ENCODE measurements around the gene THNSL1.
"Not testable (repeated sequence)": the region's sequence is repeated elsewhere in the genome, so short reads cannot be mapped to it uniquely, and the experiment has no call there.

The THNSL1 gene

DNA sequence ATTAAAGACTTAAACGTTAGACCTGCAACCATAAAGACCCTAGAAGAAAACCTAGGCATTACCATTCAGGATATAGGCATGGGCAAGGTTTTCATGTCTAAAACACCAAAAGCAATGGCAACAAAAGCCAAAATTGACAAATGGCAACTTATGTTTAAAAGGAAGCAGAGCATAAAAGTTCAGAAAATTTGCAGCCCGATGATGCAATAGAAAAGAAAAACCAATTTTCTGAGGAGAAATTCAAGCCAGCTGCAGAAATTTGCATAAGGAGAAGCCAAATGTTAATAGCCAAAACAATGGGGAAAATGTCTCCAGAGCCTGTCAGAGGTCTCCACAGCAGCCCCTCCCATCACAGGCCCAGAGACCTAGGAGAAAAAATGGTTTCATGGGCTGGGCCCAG is 4.8 kb upstream of the THNSL1 start:
- DNase-seq = not testable (repeated sequence)

DNA sequence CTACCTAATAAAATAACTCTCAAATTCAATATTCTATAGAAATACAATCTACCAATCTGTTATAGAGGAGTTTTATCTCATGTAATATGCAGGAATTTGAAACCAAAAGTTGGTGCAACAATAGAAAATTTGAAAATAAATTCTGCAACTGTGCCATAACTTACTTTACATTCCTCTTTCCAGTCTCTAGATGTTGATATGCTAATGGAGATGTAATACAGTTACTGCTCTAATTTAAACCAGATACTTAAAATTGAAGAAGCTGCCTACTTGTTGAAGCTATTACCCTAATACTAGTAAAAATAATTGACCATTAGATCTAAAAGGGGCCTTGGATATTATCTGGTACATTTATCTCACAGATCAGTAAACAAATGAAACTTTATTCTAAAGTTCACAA is 1.8 kb upstream of the THNSL1 start:
- no peak for DNase-seq

DNA sequence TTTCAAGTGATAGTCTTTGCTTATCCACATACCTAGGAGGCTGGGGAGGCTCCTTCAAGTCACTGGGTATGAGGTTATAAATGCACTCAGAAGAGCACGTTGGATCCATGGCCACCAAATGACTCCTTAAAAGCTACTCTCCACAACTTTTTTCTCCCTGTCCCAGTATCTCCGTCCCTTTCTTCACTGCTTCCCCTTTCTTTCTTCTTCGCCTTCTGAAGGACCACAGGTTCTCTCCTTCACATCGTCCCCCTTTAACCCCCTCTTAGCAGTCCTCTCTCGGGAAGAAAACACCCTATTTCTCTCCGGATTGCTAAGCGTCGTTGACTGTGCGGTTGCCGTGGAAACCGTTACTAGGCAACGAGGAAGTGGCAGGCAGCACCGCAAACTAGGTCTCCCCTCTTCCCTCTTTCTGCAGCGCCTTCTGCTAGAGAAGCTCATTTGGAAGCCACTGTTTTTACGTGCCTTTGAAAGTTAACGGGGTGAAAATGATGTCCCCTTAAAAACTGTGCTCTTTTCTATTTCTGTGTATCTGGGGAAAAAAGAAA is 510 bp upstream of the THNSL1 start, which contains the start of gene ENKUR:
TSS of gene ENKUR (minus strand) at position 331 of the 548 bp plus-strand sequence. CDS start at position 109, 222 bp downstream.
- peak; percentile 80 for DNase-seq

DNA sequence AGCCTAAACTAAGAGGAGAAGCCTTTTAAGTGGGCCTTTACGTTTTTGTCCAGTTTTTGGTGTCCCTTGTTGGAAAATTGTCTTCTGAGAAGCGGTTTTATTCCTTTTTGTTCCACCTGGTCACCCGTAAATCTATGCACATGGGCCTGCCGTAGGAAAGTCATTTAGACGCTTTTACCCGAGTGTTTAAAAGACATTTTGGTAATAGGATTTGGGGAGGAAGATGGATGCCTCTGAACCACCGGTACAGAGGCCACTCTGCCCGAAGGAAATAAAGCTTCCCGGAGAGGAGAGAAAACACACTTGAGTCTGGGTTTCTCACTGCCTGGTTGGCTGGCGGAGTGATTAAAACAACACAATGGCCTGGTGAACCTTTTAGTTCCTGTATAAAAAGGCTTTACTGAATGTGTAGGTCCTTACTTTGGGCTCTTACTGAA is 760 bp downstream of the THNSL1 start:
- no peak for DNase-seq

DNA sequence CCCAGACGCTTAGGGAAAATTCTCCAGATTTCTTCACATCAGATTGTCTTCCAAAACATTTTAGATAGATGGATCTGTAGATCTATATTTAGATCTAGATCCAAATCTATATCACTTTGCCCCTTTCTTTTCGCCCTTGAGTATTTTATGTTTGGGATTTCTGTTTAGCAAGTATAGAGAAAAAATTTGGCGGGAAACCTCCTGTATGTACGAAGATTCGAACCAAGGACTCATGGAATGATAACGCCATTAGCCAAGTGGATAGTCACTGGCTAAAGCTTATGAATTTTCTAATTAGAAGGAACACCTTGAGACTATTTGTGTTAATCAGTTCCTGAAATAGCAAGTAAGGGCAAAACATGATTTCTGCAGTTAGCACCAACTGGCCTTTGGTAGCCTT is 1.2 kb downstream of the THNSL1 start:
- DNase-seq = no peak

DNA sequence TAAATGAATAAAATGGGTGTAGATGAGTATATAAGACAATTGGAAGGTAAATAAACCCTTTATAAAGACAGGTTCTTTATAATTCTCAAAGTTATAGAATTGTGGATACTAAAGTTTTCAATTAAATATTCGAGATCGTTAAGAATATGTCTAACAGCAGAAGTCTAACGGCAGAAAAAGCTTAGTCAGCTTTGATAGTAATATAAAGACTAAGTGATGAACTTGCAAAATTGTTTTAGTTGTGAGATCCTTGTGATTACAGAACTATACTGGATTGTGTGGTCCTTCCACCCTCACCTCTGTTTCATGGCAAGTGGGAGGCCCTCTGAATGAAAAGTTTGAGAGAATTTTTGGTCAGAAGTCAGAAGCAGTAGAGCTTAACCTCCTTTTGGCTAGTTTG is 2.3 kb downstream of the THNSL1 start:
- DNase-seq = no peak

DNA sequence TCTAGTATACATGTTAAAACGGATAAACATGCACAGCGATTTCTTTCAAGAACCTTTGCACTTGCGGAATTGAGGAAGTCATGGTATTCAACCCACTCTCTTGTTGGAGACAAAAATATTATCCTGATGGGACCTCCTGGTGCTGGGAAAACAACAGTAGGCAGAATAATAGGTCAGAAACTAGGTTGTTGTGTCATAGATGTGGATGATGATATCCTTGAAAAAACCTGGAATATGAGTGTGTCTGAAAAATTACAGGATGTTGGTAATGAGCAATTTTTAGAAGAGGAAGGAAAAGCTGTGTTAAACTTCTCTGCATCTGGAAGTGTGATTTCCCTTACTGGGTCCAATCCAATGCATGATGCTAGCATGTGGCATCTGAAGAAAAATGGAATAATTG is 6.9 kb downstream of the THNSL1 start:
- DNase-seq = no peak

DNA sequence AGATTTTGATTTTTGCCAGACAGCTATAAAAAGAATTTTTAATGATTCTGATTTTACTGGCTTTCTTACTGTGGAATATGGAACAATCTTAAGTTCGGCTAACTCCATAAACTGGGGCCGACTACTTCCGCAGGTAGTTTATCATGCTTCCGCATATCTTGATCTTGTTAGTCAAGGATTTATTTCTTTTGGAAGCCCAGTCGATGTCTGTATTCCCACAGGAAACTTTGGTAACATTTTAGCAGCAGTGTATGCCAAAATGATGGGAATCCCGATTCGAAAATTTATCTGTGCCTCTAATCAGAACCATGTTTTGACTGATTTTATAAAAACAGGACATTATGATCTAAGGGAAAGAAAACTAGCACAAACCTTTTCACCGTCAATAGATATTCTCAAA is 8.1 kb downstream of the THNSL1 start:
- no peak for DNase-seq

DNA sequence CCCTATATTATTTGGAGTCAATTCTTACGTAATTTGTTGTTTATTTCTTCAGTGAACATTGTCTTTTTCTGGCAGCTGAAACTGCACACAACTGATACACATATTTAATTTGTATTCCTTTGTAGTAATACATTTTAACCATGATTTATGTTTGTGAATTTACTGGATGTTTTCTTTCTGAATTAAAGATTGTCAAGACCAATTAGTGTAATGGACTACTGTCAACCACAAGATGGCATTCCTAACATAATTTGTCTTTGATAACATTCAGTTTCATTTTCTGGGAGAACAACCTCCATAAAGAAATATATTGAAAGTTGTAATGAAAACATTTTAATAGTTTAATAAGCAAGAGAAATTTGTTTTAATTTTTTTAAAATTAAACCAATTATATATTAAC is 10.1 kb downstream of the THNSL1 start:
- no peak for DNase-seq

DNA sequence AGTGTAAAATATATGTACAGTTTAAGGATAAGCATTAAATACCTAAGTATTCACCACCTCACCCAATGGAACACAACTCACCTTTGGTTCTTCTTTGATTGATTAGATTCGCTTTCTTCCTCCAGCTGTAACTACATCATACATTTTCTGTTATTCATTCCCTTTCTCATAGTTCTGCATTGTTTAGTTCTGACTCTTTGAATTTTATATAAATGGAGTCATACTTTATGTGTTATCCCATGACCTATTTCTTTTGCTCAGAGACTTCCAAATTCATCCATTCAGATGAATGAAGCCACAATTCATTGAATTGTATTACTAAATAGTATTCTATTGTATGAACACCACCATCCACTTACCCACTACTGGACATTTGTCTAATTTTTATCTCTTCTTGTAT is 12.3 kb downstream of the THNSL1 start:
- peak; percentile 9 for DNase-seq

DNA sequence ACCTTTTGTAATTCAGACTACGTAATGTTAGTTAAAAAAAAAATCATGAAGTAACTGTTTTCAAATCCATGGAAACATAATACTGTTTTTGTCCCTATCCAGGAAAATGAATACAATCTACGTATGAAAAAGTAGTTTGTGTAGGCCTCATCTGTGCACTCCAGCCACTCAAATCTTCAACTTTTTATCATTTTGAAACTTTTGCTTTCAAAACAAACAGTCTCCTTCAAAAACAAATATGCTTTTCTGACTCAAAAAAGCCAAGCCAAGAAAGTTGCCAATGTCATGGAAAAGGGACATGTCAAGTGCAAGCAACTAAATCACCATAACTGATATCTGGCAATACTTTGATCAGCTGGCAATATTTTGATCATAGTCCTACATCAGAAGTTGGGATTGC is 13.1 kb downstream of the THNSL1 start:
- DNase-seq = no peak

DNA sequence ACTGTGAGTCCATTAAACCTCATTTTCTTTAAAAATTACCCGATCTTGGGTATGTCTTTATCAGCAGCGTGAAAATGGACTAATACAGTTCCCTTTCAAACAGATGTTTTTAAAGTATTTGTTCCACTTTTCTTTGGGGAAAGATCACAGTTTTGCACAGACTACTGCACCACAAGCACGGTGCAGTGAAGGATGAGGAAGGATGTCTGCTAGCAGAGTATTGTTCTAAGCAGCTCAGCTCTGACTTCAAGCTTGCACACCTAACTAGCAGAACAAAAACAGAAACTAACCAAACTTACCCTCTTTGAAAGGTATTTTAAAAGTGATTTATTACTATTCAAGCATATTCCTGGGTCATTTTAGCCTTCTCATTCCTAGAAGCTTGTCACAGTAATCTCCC is 20.0 kb downstream of the THNSL1 start:
- DNase-seq = no peak

DNA sequence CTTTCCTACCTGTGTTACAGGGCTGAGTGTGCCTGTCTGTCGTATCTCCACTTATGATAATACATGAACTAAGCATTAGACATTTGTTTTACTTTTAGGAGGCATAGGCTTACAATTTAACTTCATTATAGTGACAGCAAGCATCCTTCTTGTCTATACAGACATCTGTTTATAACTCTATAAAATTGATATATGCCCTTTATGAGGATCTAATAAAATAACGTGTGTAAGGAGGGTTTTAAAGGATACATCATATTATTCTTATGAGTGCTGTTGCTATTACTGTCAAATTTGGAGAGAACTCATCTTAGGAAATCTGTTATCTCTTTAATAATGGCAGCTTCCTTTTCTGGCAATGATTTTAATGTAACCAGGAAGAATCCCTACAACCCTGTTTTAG is 21.9 kb downstream of the THNSL1 start:
- DNase-seq = no peak

DNA sequence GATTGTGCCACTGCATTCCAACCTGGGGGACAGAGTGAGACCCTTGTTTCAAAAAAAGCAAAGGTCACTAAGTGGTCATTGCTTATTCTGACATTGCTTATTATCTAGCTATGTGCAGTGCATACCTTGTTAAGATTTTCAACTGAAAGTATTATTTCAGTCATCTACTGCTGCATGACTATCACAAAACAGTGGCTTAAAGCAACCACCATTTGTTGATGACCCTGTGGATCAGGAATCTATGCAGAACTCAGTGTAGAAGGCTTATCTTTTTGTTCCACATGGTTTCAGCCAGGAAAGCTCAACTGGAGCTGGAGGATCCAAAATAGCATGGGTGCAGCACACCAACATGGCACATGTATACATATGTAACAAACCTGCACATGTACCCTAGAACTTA is 23.1 kb downstream of the THNSL1 start:
- DNase-seq = no peak

DNA sequence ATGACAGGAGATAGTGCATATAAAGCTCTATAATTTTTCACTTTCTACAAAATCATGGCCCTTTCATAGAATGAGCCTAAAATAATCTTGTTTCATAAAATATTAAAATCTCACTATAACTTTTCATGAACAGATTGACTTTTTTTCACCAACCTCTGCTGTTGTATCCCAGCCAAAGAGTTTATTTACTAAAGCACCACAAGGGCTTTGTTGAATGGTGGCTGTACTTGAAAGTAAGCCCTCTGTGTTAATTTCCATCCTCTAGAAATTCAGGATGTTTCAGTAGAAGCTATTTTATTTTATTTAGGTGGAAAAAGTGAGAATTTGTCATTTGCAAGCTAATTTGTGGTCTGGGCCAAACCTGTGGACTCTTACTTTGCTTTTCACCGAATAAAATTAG is 30.2 kb downstream of the THNSL1 start:
- no peak for DNase-seq

DNA sequence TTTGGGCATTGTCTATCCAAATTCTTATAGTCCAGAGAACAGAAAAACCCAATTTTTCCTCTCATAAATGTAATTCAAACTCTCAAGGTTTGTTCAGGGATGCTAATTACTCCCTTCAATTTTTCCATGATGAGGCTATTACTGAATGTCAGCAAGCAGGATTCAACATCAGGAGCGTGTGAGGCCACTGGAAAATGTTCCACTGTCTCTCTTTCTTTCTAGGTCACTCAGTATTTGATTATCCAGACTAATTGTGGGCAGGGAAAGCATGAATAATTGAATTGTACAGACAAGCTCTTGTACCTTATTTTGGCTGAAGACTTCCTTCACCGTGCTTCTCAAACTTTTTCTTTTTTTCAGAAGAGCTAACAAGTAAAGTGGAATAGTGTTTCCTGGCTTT is 30.7 kb downstream of the THNSL1 start:
- DNase-seq = no peak

DNA sequence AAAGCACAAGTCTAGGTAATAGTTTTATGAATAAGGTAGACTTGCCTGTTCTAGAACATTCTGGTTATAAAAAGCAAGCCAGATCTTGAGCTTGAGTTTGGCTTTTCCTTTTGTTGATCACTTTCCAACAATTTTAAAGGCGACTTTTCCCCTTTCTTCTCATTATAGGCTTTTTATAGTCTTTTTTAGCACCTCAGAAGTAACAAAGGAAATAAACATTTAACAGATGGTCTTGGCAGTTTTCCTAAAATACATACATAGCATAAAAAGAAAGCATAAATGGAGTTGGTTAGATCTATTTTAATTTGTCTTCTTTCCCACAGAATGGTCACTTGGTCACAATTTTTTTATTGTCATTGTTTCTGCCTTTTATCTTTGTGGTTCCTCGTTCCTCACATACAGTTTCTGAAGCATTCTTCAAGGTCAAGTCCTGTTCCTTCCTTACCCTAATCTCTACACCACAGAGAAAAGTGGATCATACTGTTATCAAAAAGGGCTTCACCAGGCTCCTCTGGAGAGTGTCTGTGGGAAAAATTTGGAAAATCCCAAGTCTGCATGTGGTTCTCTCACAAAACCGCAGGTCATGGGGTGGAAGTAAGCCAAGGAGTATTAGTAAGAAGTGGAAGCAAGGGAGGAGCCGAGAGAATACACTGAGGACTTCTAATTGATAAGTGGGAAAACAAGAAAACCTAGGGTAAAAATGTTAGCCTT is 31.3 kb downstream of the THNSL1 start:
- peak; percentile 91 for DNase-seq

DNA sequence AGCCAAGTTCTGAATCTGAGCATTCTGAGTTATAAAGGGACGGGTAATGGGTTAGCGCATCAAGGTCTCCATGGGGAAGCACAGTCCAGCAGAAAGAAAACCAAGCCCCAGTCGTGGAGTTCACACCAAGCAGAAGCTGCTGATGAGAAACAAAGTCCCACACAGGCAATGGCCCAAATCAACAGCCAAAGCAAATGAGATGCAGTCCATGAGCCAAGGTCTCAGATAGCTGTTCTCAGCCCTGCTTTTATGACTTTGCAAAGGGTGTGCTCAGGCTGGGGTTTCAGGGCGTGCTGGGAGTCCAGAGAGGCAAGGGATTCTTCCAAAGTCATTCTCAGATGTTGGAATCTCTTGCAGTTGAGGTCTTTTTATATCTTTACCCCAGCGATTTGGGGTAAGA is 32.0 kb downstream of the THNSL1 start:
- DNase-seq = no peak

DNA sequence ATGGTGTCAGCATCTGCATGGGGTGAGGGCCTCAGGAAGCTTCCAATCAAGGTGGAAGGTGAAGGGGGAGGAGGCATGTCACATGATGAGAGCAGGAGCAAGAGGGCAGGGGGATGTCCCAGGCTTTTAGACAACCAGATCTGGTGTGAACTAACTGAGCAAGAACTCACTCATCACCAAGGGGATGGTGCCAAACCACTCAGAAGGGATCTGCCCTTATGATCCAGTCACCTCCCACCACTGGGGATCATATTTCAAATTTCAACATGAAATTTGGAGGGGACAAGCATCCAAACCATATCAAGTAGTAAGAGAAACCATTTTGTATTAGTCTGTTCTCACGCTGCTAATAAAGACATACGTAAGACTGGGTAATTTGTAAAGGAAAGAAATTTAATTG is 33.6 kb downstream of the THNSL1 start:
- no peak for DNase-seq

DNA sequence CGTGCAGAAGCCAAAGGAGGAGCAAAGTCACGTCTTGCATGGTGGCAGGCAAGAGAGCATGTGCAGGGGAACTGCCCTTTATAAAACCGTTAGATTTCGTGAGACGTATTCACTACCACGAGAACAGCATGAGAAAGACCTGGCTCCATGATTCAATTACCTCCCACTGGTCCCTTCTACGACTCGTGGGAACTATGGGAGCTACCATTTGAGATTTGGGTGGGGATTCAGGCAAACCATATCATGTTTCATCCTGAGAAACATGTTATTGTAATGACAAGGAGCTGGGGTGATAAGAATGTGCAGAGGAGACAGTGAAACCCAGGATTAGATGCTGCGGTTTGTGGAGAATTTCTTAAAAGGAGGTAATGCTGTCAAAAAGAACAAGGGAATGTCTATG is 34.0 kb downstream of the THNSL1 start:
- DNase-seq = no peak

DNA sequence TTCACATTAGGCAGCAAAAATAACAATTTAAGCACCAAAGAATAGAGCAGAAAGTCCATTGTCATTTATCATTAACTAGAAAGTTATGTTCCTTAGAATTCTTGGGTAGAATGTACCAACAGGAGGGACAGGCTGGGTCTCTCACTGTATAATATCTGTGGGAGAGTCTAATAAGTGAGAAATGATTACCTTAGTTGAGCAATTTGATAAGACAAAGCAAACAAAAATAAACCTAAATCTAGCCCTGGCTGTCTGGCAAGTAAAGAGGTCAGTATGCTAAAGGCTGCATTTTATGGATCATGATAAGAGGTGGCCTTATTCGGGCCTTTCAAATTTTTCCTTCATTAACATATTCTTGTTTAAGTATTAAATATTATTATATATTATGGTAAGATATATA is 35.6 kb downstream of the THNSL1 start:
- no peak for DNase-seq

DNA sequence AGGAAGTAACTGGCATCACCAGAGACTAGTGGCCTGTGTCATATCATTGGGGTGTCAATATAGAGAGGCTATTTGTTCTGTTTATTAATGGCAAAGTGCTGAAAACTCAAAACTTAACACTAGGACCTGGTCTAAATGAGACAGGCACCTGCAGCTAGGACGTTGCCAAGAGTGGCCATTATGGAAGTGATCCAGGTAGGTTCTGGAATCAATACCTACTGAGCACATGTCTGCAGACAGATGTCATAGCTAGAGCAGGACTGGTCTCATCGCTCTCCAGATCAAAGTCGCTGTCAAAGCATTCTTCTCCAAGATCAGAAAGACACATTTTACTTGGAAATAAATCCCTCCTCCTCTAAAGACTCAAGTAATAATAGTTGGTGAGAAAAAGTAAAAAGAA is 40.3 kb downstream of the THNSL1 start:
- DNase-seq = no peak

DNA sequence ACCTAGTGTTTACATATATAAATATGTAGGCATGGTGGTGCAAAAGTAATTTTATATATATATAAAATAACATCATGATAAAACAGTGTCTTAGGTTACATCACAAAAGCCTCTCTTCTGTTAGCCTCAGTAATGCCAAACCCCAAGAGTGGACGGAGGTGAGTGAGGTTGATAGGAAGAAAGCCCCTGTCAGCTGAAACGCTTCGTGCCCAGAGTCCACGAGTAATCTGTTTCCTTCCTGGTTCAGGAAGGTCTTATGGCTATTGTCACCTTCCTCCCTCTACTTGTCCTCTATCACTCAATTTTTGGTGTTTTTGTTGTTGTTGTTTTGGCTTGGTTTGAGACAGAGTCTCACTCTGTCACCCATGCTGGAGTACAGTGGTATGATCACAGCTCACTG is 41.5 kb downstream of the THNSL1 start:
- no peak for DNase-seq

DNA sequence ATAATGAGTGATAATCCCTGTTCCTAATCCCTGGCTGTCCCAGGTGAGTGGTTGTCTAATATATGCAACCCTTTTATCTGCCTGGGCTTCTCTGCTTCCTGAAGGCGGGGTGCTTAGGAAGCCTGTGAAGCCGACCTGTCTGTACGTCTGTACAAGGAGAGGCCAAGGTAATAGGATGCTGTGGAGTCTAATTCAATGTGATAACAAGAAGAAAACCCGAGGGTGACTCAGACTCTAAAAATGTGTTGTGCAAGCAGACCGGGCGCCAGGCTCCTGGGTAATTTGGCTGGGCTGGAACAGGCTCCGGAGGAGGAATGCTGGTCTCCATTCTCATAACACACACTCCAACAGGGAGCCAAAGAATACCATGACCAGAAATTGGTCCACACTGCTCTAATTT is 43.6 kb downstream of the THNSL1 start:
- DNase-seq = peak; percentile 97

DNA sequence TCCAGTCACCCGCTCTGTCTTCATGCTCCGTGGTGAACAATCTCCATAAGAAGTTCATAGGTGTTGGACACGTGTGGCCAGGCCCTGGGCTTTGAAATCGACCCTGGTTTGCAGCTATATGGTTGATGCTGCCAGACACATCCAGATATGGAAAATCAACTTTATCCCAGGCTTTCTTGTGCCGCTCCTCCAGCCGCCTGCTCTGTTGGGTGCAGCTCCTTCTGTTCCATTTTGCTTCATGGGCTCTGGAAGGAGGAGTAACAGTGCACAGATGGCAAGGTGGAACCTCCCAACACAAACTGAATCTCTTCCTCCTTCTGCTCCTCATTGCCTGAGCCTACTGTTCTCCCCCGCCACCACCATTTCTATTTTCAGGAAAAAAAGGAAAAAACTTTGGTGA is 44.7 kb downstream of the THNSL1 start:
- DNase-seq = no peak

All from NCI-H226 (cell line).